ENCODE results near the gene IL15RA.
"Not testable (repeated sequence)": the region's sequence is repeated elsewhere in the genome, so short reads cannot be mapped to it uniquely, and the experiment has no call there.

The IL15RA gene

GRCh38 chr10:5970066-5970465 lies 7.3 kb downstream of the IL15RA start:
- peaks cover 5% of the 10 kb centered on the region for H3K4me1 ChIP-seq (ENCODE audit: control insufficient read depth, insufficient read depth, low read length)
- no peaks in the 10 kb centered on the region for H3K9me3 ChIP-seq (ENCODE audit: control insufficient read depth in 2 of 2, low read length in 2 of 2)
- H3K9ac ChIP-seq (ENCODE audit: low read length in 2 of 2): no peak overlapping the region
- H3K36me3 ChIP-seq (ENCODE audit: control insufficient read depth in 2 of 2, insufficient read depth in 2 of 2, low read length in 2 of 2): peaks cover 0 to 2% of the 10 kb centered on the region in 2 donors
- H3K27me3 ChIP-seq (ENCODE audit: control insufficient read depth in 1 of 2, insufficient read depth in 2 of 2, low read length in 2 of 2): no peaks in the 10 kb centered on the region
- H3K4me3 ChIP-seq (ENCODE audit: low read length in 2 of 2): no peak overlapping the region
- no peak overlapping the region for H3K27ac ChIP-seq (ENCODE audit: low read length)

- Histone ChIP-seq H3K4me3 (ENCODE audit: low read length in 2 of 2) (no peak overlapping the region), H3K27ac (ENCODE audit: low read length) (no peak overlapping the region), H3K9ac (ENCODE audit: low read length in 2 of 2) (no peak overlapping the region), H3K4me1 (ENCODE audit: control insufficient read depth, insufficient read depth, low read length) (peaks cover 5% of the 10 kb centered on the region), H3K9me3 (ENCODE audit: control insufficient read depth in 2 of 2, low read length in 2 of 2) (no peaks in the 10 kb centered on the region), H3K27me3 (ENCODE audit: control insufficient read depth in 1 of 2, insufficient read depth in 2 of 2, low read length in 2 of 2) (no peaks in the 10 kb centered on the region), H3K36me3 (ENCODE audit: control insufficient read depth in 2 of 2, insufficient read depth in 2 of 2, low read length in 2 of 2) (peaks cover 0 to 2% of the 10 kb centered on the region in 2 donors)
Observed at GRCh38 chr10:5968681-5969453, 8.5 kb downstream of the IL15RA start.

- H3K27me3 ChIP-seq (ENCODE audit: control insufficient read depth in 1 of 2, insufficient read depth in 2 of 2, low read length in 2 of 2): no peaks in the 10 kb centered on the region
- H3K27ac ChIP-seq (ENCODE audit: low read length): no peak overlapping the region
- H3K9me3 ChIP-seq (ENCODE audit: control insufficient read depth in 2 of 2, low read length in 2 of 2): no peaks in the 10 kb centered on the region
- peaks cover 0 to 2% of the 10 kb centered on the region in 2 donors for H3K36me3 ChIP-seq (ENCODE audit: control insufficient read depth in 2 of 2, insufficient read depth in 2 of 2, low read length in 2 of 2)
- no peak overlapping the region for H3K9ac ChIP-seq (ENCODE audit: low read length in 2 of 2)
- no peak overlapping the region for H3K4me3 ChIP-seq (ENCODE audit: low read length in 2 of 2)
- H3K4me1 ChIP-seq (ENCODE audit: control insufficient read depth, insufficient read depth, low read length): peaks cover 5% of the 10 kb centered on the region
Observed at GRCh38 chr10:5968037-5968680, 9.2 kb downstream of the IL15RA start.

- H3K9me3 ChIP-seq (ENCODE audit: control insufficient read depth in 2 of 2, low read length in 2 of 2): no peaks in the 10 kb centered on the region
- peaks cover 0 to 6% of the 10 kb centered on the region in 2 donors for H3K36me3 ChIP-seq (ENCODE audit: control insufficient read depth in 2 of 2, insufficient read depth in 2 of 2, low read length in 2 of 2)
- H3K27me3 ChIP-seq (ENCODE audit: control insufficient read depth in 1 of 2, insufficient read depth in 2 of 2, low read length in 2 of 2): no peaks in the 10 kb centered on the region
- H3K27ac ChIP-seq (ENCODE audit: low read length): no peak overlapping the region
- no peak overlapping the region for H3K4me3 ChIP-seq (ENCODE audit: low read length in 2 of 2)
- peaks cover 3% of the 10 kb centered on the region for H3K4me1 ChIP-seq (ENCODE audit: control insufficient read depth, insufficient read depth, low read length)
- H3K9ac ChIP-seq (ENCODE audit: low read length in 2 of 2): no peak overlapping the region
Observed at GRCh38 chr10:5965266-5965665, 12.1 kb downstream of the IL15RA start.

- Histone ChIP-seq H3K9me3 (ENCODE audit: control insufficient read depth in 2 of 2, low read length in 2 of 2) (no peaks in the 10 kb centered on the region), H3K36me3 (ENCODE audit: control insufficient read depth in 2 of 2, insufficient read depth in 2 of 2, low read length in 2 of 2) (peaks cover 0 to 6% of the 10 kb centered on the region in 2 donors), H3K9ac (ENCODE audit: low read length in 2 of 2) (no peak overlapping the region), H3K27ac (ENCODE audit: low read length) (no peak overlapping the region), H3K27me3 (ENCODE audit: control insufficient read depth in 1 of 2, insufficient read depth in 2 of 2, low read length in 2 of 2) (no peaks in the 10 kb centered on the region), H3K4me3 (ENCODE audit: low read length in 2 of 2) (no peak overlapping the region), H3K4me1 (ENCODE audit: control insufficient read depth, insufficient read depth, low read length) (peaks cover 3% of the 10 kb centered on the region)
Observed at GRCh38 chr10:5964736-5965135, 12.6 kb downstream of the IL15RA start.

- H3K36me3 ChIP-seq (ENCODE audit: control insufficient read depth in 2 of 2, insufficient read depth in 2 of 2, low read length in 2 of 2): peaks cover 0 to 6% of the 10 kb centered on the region in 2 donors
- H3K9ac ChIP-seq (ENCODE audit: low read length in 2 of 2): no peak overlapping the region
- no peaks in the 10 kb centered on the region for H3K27me3 ChIP-seq (ENCODE audit: control insufficient read depth in 1 of 2, insufficient read depth in 2 of 2, low read length in 2 of 2)
- H3K4me3 ChIP-seq (ENCODE audit: low read length in 2 of 2): no peak overlapping the region
- H3K4me1 ChIP-seq (ENCODE audit: control insufficient read depth, insufficient read depth, low read length): peaks cover 3% of the 10 kb centered on the region
- no peak overlapping the region for H3K27ac ChIP-seq (ENCODE audit: low read length)
- no peaks in the 10 kb centered on the region for H3K9me3 ChIP-seq (ENCODE audit: control insufficient read depth in 2 of 2, low read length in 2 of 2)
Observed at GRCh38 chr10:5963591-5963990, 13.8 kb downstream of the IL15RA start.

- no peak overlapping the region for H3K9ac ChIP-seq (ENCODE audit: low read length in 2 of 2)
- peaks cover 3% of the 10 kb centered on the region for H3K4me1 ChIP-seq (ENCODE audit: control insufficient read depth, insufficient read depth, low read length)
- no peak overlapping the region for H3K4me3 ChIP-seq (ENCODE audit: low read length in 2 of 2)
- no peaks in the 10 kb centered on the region for H3K9me3 ChIP-seq (ENCODE audit: control insufficient read depth in 2 of 2, low read length in 2 of 2)
- H3K27me3 ChIP-seq (ENCODE audit: control insufficient read depth in 1 of 2, insufficient read depth in 2 of 2, low read length in 2 of 2): no peaks in the 10 kb centered on the region
- H3K36me3 ChIP-seq (ENCODE audit: control insufficient read depth in 2 of 2, insufficient read depth in 2 of 2, low read length in 2 of 2): peaks cover 0 to 6% of the 10 kb centered on the region in 2 donors
- H3K27ac ChIP-seq (ENCODE audit: low read length): no peak overlapping the region
Observed at GRCh38 chr10:5963071-5963470, 14.3 kb downstream of the IL15RA start.

- not testable (repeated sequence) for H3K27me3 ChIP-seq (ENCODE audit: control insufficient read depth in 1 of 2, insufficient read depth in 2 of 2, low read length in 2 of 2); H3K9ac ChIP-seq (ENCODE audit: low read length in 2 of 2); H3K9me3 ChIP-seq (ENCODE audit: control insufficient read depth in 2 of 2, low read length in 2 of 2); H3K4me3 ChIP-seq (ENCODE audit: low read length in 2 of 2); H3K4me1 ChIP-seq (ENCODE audit: control insufficient read depth, insufficient read depth, low read length); H3K36me3 ChIP-seq (ENCODE audit: control insufficient read depth in 2 of 2, insufficient read depth in 2 of 2, low read length in 2 of 2); H3K27ac ChIP-seq (ENCODE audit: low read length)
Observed at GRCh38 chr10:5962358-5962940, 14.9 kb downstream of the IL15RA start.

- H3K36me3 ChIP-seq (ENCODE audit: control insufficient read depth in 2 of 2, insufficient read depth in 2 of 2, low read length in 2 of 2): peaks cover 0 to 6% of the 10 kb centered on the region in 2 donors
- H3K9me3 ChIP-seq (ENCODE audit: control insufficient read depth in 2 of 2, low read length in 2 of 2): no peaks in the 10 kb centered on the region
- no peaks in the 10 kb centered on the region for H3K4me1 ChIP-seq (ENCODE audit: control insufficient read depth, insufficient read depth, low read length)
- no peak overlapping the region for H3K9ac ChIP-seq (ENCODE audit: low read length in 2 of 2)
- H3K27me3 ChIP-seq (ENCODE audit: control insufficient read depth in 1 of 2, insufficient read depth in 2 of 2, low read length in 2 of 2): no peaks in the 10 kb centered on the region
- no peak overlapping the region for H3K27ac ChIP-seq (ENCODE audit: low read length)
- no peak overlapping the region for H3K4me3 ChIP-seq (ENCODE audit: low read length in 2 of 2)
Observed at GRCh38 chr10:5961405-5962100, 15.8 kb downstream of the IL15RA start.

GRCh38 chr10:5960973-5961275 lies 16.4 kb downstream of the IL15RA start:
- H3K4me1 ChIP-seq (ENCODE audit: control insufficient read depth, insufficient read depth, low read length); H3K4me3 ChIP-seq (ENCODE audit: low read length in 2 of 2); H3K9ac ChIP-seq (ENCODE audit: low read length in 2 of 2); H3K27ac ChIP-seq (ENCODE audit: low read length); H3K36me3 ChIP-seq (ENCODE audit: control insufficient read depth in 2 of 2, insufficient read depth in 2 of 2, low read length in 2 of 2); H3K27me3 ChIP-seq (ENCODE audit: control insufficient read depth in 1 of 2, insufficient read depth in 2 of 2, low read length in 2 of 2); H3K9me3 ChIP-seq (ENCODE audit: control insufficient read depth in 2 of 2, low read length in 2 of 2): not testable (repeated sequence)

Data from stomach smooth muscle (tissue), 2 donors.